Heart left ventricle (tissue), 13 donors: Measurements from ENCODE around the gene NGFR.

Experiments
- CTCF ChIP-seq, 12 donors: fragments of 200-600 bp; sonication (generic) in 4 of 12; IDR thresholded peaks; one replicate each; pipeline versions ENCODE4 v1.5.0 to v1.8.0; 2018 to 2022; ENCODE audit warnings: antibody characterized with exemption in 12 of 12, mild to moderate bottlenecking in 5 of 12
- POLR2A ChIP-seq, 2 donors: fragments of 450-650 bp; IDR thresholded peaks; one replicate each; pipeline ENCODE4 v1.6.1; 2017; ENCODE audit warnings: antibody characterized with exemption in 2 of 2, mild to moderate bottlenecking in 2 of 2, moderate library complexity in 2 of 2
- donor health status: ischemic (EF 13 %, LVEDD 7.1; RV severe dilation, severe dysfunction).
- donor health status: DM: no; HTN: yes; CAD: no.
- donor health status: DM: no; HTN: no; CAD: no.
- donor health status: ischemic (EF 25% LVEDD 6.9; RV normal size, moderate dysfunction).
- donor health status: ischemic (EF 25% LVEDD 5.7; RV mildly dilated, moderate dysfunction).
- donor health status: ischemic (EF 35%, LVEDD 5.7; RV mildly dilated, moderate dysfunction).
- donor health status: nonischemic (EF 11% LVEDD 7.7; RV severe dilation, severe dysfunction).
- donor health status: DM: yes; HTN: yes; CAD: no.
- donor health status: PGD.
- donor health status: ischemic (EF 29% LVEDD 5.4; RV normal size, mild dysfunction).
- donor health status: nonischemic (EF 23%, LVEDD 6.1; RV moderate dilation, normal function).

- TF ChIP-seq POLR2A (IDR thresholded peaks at IDR 0.05) (no peak), CTCF (IDR thresholded peaks at IDR 0.05) (no peak)
These were observed 7.2 kb downstream of the NGFR start for GRCh38 chr17:49502254-49502653.
